Fibroblast of lung (primary cell): Measurements from ENCODE around the gene LCE1C.

Source experiments
- EZH2 ChIP-seq: IDR thresholded peaks from 2 replicates; pipeline ENCODE4 v1.5.1; 2012; ENCODE audit warnings: low read length, control low read depth, mild to moderate bottlenecking; ENCODE audit errors: missing control alignments
- TF ChIP-seq, protein P1 (sequence below), 2 donors: IDR thresholded peaks in 1 of 2; conservative IDR thresholded peaks in 1 of 2; 1 replicate in 1 of 2; 2 replicates in 1 of 2; pipeline ENCODE4 v1.5.1; 2011 to 2012; ENCODE audit warnings: low read length in 2 of 2, control low read depth in 1 of 2, inconsistent platforms in 1 of 2, low read depth in 1 of 2, mild to moderate bottlenecking in 1 of 2

DNA sequence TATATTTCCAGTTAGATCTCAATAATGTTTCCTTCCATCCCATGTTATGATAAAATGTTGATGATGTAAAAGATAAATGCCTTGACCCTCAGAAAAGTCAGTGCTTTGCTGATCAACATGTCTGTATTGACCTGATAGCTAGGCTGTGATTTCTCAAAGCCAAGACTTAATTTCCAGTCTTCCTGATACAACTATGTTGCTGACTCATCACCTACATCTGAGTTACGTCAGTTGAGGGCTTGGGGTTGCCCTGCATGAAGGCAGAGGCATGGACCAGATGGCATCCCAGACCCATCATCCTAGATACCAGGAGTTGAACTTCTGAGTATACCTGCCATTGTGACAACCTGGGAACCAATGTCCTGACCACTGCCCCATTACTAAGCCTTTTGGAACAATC lies 5.1 kb downstream of the LCE1C start:
- TF ChIP-seq, protein P1, sequence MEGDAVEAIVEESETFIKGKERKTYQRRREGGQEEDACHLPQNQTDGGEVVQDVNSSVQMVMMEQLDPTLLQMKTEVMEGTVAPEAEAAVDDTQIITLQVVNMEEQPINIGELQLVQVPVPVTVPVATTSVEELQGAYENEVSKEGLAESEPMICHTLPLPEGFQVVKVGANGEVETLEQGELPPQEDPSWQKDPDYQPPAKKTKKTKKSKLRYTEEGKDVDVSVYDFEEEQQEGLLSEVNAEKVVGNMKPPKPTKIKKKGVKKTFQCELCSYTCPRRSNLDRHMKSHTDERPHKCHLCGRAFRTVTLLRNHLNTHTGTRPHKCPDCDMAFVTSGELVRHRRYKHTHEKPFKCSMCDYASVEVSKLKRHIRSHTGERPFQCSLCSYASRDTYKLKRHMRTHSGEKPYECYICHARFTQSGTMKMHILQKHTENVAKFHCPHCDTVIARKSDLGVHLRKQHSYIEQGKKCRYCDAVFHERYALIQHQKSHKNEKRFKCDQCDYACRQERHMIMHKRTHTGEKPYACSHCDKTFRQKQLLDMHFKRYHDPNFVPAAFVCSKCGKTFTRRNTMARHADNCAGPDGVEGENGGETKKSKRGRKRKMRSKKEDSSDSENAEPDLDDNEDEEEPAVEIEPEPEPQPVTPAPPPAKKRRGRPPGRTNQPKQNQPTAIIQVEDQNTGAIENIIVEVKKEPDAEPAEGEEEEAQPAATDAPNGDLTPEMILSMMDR (conservative IDR thresholded peaks at IDR 0.05 in 1 of 2, IDR thresholded peaks at IDR 0.05 in 1 of 2; ENCODE audit: low read depth in 1 of 2, low read length in 2 of 2), result no peak
- no peak for TF ChIP-seq EZH2
